Smooth muscle cell (in vitro differentiated cells): ENCODE results near the gene PHTF2. TPM values are rescaled to one million over a fixed set of nuclear protein-coding genes. Genes with fewer than 3 reads are reported as not detected.

ENCODE experiments used
- DNase-seq: peaks from one replicate; lab custom pipeline; 2025; ENCODE audit not compliant: unreplicated experiment; lab: John Stamatoyannopoulos, UW
- H2AFZ ChIP-seq: fragments of 200-600 bp; sonication (generic); 2 replicates; pipeline ENCODE4 v1.6.0; 2016; ENCODE audit warnings: antibody characterized with exemption, low read depth, mild to moderate bottlenecking
- H3F3A ChIP-seq: fragments of 200-600 bp; sonication (generic); 2 replicates; pipeline ENCODE4 v1.6.0; 2017; ENCODE audit warnings: antibody characterized with exemption, low read depth
- H3K27ac ChIP-seq: fragments of 200-600 bp; sonication (generic); 2 replicates; pipeline ENCODE4 v1.5.1; 2016; ENCODE audit warnings: low read depth, mild to moderate bottlenecking
- H3K27me3 ChIP-seq: fragments of 200-600 bp; sonication (generic); 2 replicates; pipeline ENCODE4 v1.6.1; 2016; ENCODE audit warnings: low read depth, mild to moderate bottlenecking
- H3K36me3 ChIP-seq: fragments of 200-600 bp; sonication (generic); 2 replicates; pipeline ENCODE4 v1.5.1; 2016; ENCODE audit warnings: low read depth
- H3K4me1 ChIP-seq: fragments of 200-600 bp; sonication (generic); 2 replicates; pipeline ENCODE4 v1.5.1; 2016; ENCODE audit warnings: low read depth
- H3K4me2 ChIP-seq: fragments of 200-600 bp; sonication (generic); 2 replicates; pipeline ENCODE4 v1.6.0; 2016; ENCODE audit warnings: mild to moderate bottlenecking
- H3K4me3 ChIP-seq: fragments of 200-600 bp; sonication (generic); 2 replicates; pipeline ENCODE4 v1.5.1; 2016; ENCODE audit warnings: mild to moderate bottlenecking
- H3K79me2 ChIP-seq: fragments of 200-600 bp; sonication (generic); 2 replicates; pipeline ENCODE4 v1.6.0; 2016; ENCODE audit warnings: low read depth, mild to moderate bottlenecking
- H3K9ac ChIP-seq: fragments of 200-600 bp; sonication (generic); 2 replicates; pipeline ENCODE4 v1.6.0; 2016; ENCODE audit warnings: low read depth
- H3K9me3 ChIP-seq: fragments of 200-600 bp; sonication (generic); replicated peaks from 2 replicates; pipeline ENCODE4 v1.5.1; 2016; ENCODE audit warnings: low read depth
- H4K20me1 ChIP-seq: fragments of 200-600 bp; sonication (generic); 2 replicates; pipeline ENCODE4 v1.6.0; 2016; ENCODE audit warnings: low read depth
- WGBS: methylation state at CpG from one replicate; pipeline ENCODE4 v1.1.7; 2016; ENCODE audit warnings: low lambda C conversion rate; 5-methylcytosine and 5-hydroxymethylcytosine counted together
- polyA plus RNA-seq: library from polyadenylated mRNA; unstranded; fragments of >200 nt; fragmentation: Nextera tagmentation; extraction: Ambion mirVana; gene quantifications from 2 replicates; pipeline ENCODE4 v1.2.1, GENCODE V29; 2016
- total RNA-seq: library from RNA; depleted of rRNA; stranded (reverse); fragments of >200 nt; gene quantifications from 2 replicates; pipeline ENCODE4 v1.2.3, GENCODE V29; 2014
- TF ChIP-seq, protein P1 (sequence below): fragments of 200-600 bp; sonication (generic); IDR thresholded peaks from 2 replicates; pipeline ENCODE4 v1.5.1; 2017; ENCODE audit warnings: borderline replicate concordance, mild to moderate bottlenecking, antibody characterized with exemption; ENCODE audit not compliant: insufficient read depth, poor library complexity, severe bottlenecking

PHTF2 gene
- total and polyA plus RNA-seq, 2 experiments from 2014 or later: 66.6 to 100 TPM

DNA sequence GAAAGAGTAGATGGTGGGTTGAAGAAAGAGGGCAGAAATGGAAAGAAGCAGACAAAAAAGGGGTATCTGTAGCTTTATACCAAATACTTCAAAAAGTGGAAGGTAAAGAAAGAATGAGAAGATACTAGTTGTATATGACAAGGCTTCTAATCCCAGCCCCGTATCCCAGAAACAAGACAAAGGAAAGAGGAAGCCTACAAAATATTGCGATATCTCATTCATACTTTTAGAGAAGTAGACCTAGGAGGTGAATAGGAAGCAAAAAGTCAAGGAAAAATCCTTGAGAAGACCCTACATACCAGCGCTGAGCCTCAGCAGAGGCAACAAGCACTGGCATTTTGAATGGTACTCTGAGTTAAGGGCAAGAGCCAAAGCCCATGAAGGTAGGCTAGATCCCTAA, 26.6 kb downstream of the PHTF2 start:
- Histone ChIP-seq H3K4me2 (no peak overlapping the region), H3K27me3 (no peaks in the 10 kb centered on the region), H3K4me1 (no peaks in the 10 kb centered on the region), H3K36me3 (peaks cover 8% of the 10 kb centered on the region), H4K20me1 (peaks cover 57% of the 10 kb centered on the region), H3K9ac (no peak overlapping the region), H3K9me3 (peaks cover 1% of the 10 kb centered on the region), H3K79me2 (peaks cover 98% of the 10 kb centered on the region), H2AFZ (no peak overlapping the region), H3K4me3 (no peak overlapping the region), H3K27ac (no peak overlapping the region), H3F3A (no peaks in the 10 kb centered on the region)
- DNase-seq: no peak
- WGBS: 99% methylated on average over 3 of the region's 3 CpGs
- TF ChIP-seq, protein P1, sequence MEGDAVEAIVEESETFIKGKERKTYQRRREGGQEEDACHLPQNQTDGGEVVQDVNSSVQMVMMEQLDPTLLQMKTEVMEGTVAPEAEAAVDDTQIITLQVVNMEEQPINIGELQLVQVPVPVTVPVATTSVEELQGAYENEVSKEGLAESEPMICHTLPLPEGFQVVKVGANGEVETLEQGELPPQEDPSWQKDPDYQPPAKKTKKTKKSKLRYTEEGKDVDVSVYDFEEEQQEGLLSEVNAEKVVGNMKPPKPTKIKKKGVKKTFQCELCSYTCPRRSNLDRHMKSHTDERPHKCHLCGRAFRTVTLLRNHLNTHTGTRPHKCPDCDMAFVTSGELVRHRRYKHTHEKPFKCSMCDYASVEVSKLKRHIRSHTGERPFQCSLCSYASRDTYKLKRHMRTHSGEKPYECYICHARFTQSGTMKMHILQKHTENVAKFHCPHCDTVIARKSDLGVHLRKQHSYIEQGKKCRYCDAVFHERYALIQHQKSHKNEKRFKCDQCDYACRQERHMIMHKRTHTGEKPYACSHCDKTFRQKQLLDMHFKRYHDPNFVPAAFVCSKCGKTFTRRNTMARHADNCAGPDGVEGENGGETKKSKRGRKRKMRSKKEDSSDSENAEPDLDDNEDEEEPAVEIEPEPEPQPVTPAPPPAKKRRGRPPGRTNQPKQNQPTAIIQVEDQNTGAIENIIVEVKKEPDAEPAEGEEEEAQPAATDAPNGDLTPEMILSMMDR: no peak

DNA sequence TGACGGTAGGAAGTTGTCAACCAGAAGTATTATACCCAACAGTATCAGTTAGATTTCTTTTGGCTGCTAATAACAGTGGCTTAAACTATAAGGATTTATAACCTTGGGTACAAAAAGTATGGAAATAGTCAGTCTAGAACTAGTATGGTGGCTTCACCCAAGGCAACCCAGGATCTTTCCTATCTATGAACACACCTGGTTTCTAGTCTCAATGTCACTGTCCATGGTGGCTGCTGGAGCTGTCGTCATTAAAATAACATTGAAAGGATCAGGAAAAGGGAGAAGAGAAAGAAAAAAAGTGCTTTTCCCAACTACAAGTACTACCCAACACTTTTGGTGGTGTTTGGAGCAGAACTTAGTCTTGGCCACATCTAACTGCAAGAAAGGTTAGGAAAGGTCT, 27.7 kb downstream of the PHTF2 start:
- H2AFZ ChIP-seq: no peak overlapping the region
- DNase-seq: no peak
- no peaks in the 10 kb centered on the region for H3F3A ChIP-seq
- peaks cover 98% of the 10 kb centered on the region for H3K79me2 ChIP-seq
- no peak overlapping the region for H3K9ac ChIP-seq
- peaks cover 67% of the 10 kb centered on the region for H4K20me1 ChIP-seq
- no peaks in the 10 kb centered on the region for H3K27me3 ChIP-seq
- H3K9me3 ChIP-seq: no peaks in the 10 kb centered on the region
- H3K4me1 ChIP-seq: no peaks in the 10 kb centered on the region
- no peaks in the 10 kb centered on the region for H3K36me3 ChIP-seq
- no peak overlapping the region for H3K27ac ChIP-seq
- TF ChIP-seq, protein P1: no peak
- H3K4me3 ChIP-seq: no peak overlapping the region
- no peak overlapping the region for H3K4me2 ChIP-seq
- 87% methylated on average over 2 of the region's 2 CpGs for WGBS

DNA sequence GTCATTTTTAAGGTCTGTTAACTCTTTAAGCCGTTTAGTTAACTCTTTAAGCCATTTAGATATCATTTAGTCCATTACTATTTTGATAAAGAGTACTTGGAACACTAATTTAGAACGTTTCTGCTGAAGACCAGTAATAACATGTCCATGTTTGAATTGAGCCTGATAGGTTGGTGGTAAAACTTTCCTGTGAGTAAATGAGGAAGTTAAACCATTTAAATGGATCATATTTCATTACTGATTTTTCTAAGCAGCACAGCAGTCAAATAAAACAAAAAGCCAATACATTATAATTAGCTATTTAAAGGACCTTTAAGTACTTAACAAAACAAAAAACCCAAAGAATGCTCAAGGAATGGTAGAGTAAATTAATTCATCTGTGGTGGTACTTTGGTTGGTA, 29.4 kb downstream of the PHTF2 start:
- WGBS: 74% methylated on average over 2 of the region's 2 CpGs
- H3K79me2 ChIP-seq: peaks cover 100% of the 10 kb centered on the region

More for the DNA sequence above, 29.4 kb downstream of the PHTF2 start:
- Histone ChIP-seq H3K4me1 (no peaks in the 10 kb centered on the region), H3F3A (no peaks in the 10 kb centered on the region), H4K20me1 (peaks cover 71% of the 10 kb centered on the region), H3K4me3 (no peak overlapping the region), H2AFZ (no peak overlapping the region), H3K27me3 (no peaks in the 10 kb centered on the region), H3K9ac (no peak overlapping the region), H3K4me2 (no peak overlapping the region), H3K27ac (peak overlapping the region; percentile 9), H3K9me3 (no peaks in the 10 kb centered on the region), H3K36me3 (no peaks in the 10 kb centered on the region)
- no peak for DNase-seq
- TF ChIP-seq, protein P1: no peak
